K562 (cell line): ENCODE data around the gene CCDC171. TPM values are rescaled to one million over a fixed set of nuclear protein-coding genes. Genes with fewer than 3 reads are reported as not detected.

ENCODE experiments used
- ATAC-seq: fragments of 200-7000 bp; cut with Tn5 transposase; 3 replicates; pipeline ENCODE4 v1.9.1; 2020; ENCODE audit warnings: moderate library complexity
- BruUV-seq: library from RNA; stranded (reverse); fragments of 400-500 nt; replicated peaks from 2 replicates; lab custom pipeline; 2021; lab: Mats Ljungman, UMichigan
- CTCF ChIA-PET: fragments of 300-600 bp; formaldehyde crosslinking; extraction: SDS; loops from one replicate; lab custom pipeline; 2021; ENCODE audit warnings: low intra/inter-chr PET ratio; lab: Yijun Ruan, JAX
- POLR2A ChIA-PET: fragments of 300-600, 350-650 bp; sonication (Branson Sonifier 250); formaldehyde crosslinking; extraction: SDS; loops from one replicate; lab custom pipeline; 2021; ENCODE audit warnings: antibody characterized with exemption, inconsistent platforms; lab: Yijun Ruan, JAX
- DNase-seq, 4 experiments: peaks; one replicate each; pipeline versions ENCODE4 v3.0.0 to v3.0.0-alpha.2; 2011 to 2018; ENCODE audit warnings: low spot score in 3 of 4, mixed read lengths in 3 of 4; ENCODE audit errors: extremely low read depth in 1 of 4
- FAIRE-seq: peaks from 2 replicates; lab custom pipeline; 2011; peaks lifted over from hg19 to GRCh38; lab: Jason Lieb, UNC
- H2AFZ ChIP-seq: 2 replicates; pipeline ENCODE4 v1.6.0; 2011; ENCODE audit warnings: low read depth, low read length, control low read depth, inconsistent platforms
- H3K27ac ChIP-seq: fragments of 200-600 bp; 3 replicates; pipeline ENCODE4 v1.8.0; 2011; ENCODE audit warnings: low read depth, mild to moderate bottlenecking, control low read depth, inconsistent platforms, low read length, moderate library complexity, mixed read lengths; ENCODE audit errors: extremely low read depth
- H3K27me3 ChIP-seq, 2 experiments: fragments of 300-600 bp in 1 of 2; 2 replicates in 1 of 2; 3 replicates in 1 of 2; pipeline versions ENCODE4 v1.6.0 to v1.8.0; 2011; ENCODE audit warnings: inconsistent platforms in 2 of 2, low read length in 2 of 2, mild to moderate bottlenecking in 1 of 2, mixed read lengths in 1 of 2, moderate library complexity in 1 of 2; ENCODE audit not compliant: control insufficient read depth in 2 of 2, insufficient read depth in 2 of 2
- H3K36me3 ChIP-seq: fragments of 300-600 bp; 3 replicates; pipeline ENCODE4 v1.8.0; 2011; ENCODE audit warnings: mild to moderate bottlenecking, low read length, inconsistent platforms; ENCODE audit not compliant: control insufficient read depth, insufficient read depth
- H3K4me1 ChIP-seq, 2 experiments: fragments of 200-600 bp in 1 of 2; replicated peaks in 1 of 2; 2 replicates in 1 of 2; 3 replicates in 1 of 2; pipeline versions ENCODE4 v1.5.1 to v1.8.0; 2011; ENCODE audit warnings: inconsistent platforms in 2 of 2, low read length in 2 of 2, mild to moderate bottlenecking in 1 of 2, mixed read lengths in 1 of 2, moderate library complexity in 1 of 2; ENCODE audit not compliant: control insufficient read depth in 2 of 2, insufficient read depth in 2 of 2
- H3K4me2 ChIP-seq: 2 replicates; pipeline ENCODE4 v1.6.1; 2011; ENCODE audit warnings: low read length, control low read depth, inconsistent platforms, mixed read lengths; ENCODE audit not compliant: insufficient read depth
- H3K4me3 ChIP-seq: fragments of 200-600 bp; sonication (generic), shearing (Covaris generic); 2 replicates; pipeline ENCODE4 v1.5.1; 2016; ENCODE audit warnings: control low read depth, inconsistent platforms
- H3K79me2 ChIP-seq: fragments of 200-600 bp; 3 replicates; pipeline ENCODE4 v1.8.0; 2011; ENCODE audit warnings: low read length, inconsistent platforms; ENCODE audit not compliant: control insufficient read depth, insufficient read depth
- H3K9ac ChIP-seq, 2 experiments: 2 replicates each; pipeline versions ENCODE4 v1.6.0 to v1.6.1; 2011; ENCODE audit warnings: low read depth in 2 of 2, low read length in 2 of 2, control low read depth in 1 of 2, inconsistent platforms in 1 of 2, mild to moderate bottlenecking in 1 of 2, mixed read lengths in 1 of 2; ENCODE audit not compliant: insufficient read depth in 1 of 2
- H3K9me1 ChIP-seq: one replicate; pipeline ENCODE4 v1.6.0; 2011; ENCODE audit warnings: inconsistent platforms, mild to moderate bottlenecking, low read length, moderate library complexity; ENCODE audit not compliant: control insufficient read depth, insufficient read depth
- H3K9me3 ChIP-seq: replicated peaks from 2 replicates; pipeline ENCODE4 v1.5.1; 2011; ENCODE audit warnings: low read depth, low read length, inconsistent platforms; ENCODE audit not compliant: control insufficient read depth, insufficient read depth
- H4K20me1 ChIP-seq: replicated peaks from 2 replicates; pipeline ENCODE4 v1.6.1; 2011; ENCODE audit warnings: low read length, inconsistent platforms, mixed read lengths; ENCODE audit not compliant: control insufficient read depth, insufficient read depth
- ADNP ChIP-seq: fragments of 200-800 bp; sonication (Bioruptor generic); IDR thresholded peaks from 2 replicates; pipeline ENCODE4 v1.6.1; 2016; ENCODE audit warnings: missing genetic modification characterization, missing compliant biosample characterization
- ARNT ChIP-seq, 2 experiments: fragments of 450-650 bp; IDR thresholded peaks; 2 replicates each; pipeline ENCODE4 v1.6.1; 2016; ENCODE audit warnings: mild to moderate bottlenecking in 1 of 2
- CEBPB ChIP-seq: fragments of 450-650 bp; IDR thresholded peaks from 2 replicates; pipeline ENCODE4 v1.6.1; 2016; ENCODE audit warnings: missing genetic modification characterization, missing compliant biosample characterization
- CREBBP ChIP-seq: IDR thresholded peaks from one replicate; pipeline ENCODE4 v1.6.1; 2012; ENCODE audit warnings: low read depth, mild to moderate bottlenecking, control low read depth, inconsistent platforms, low read length
- DLX4 ChIP-seq: fragments of 250-450 bp; sonication (Bioruptor Pico); IDR thresholded peaks from 2 replicates; pipeline ENCODE4 v1.6.1; 2021; ENCODE audit warnings: mild to moderate bottlenecking
- FOXA3 ChIP-seq, 2 experiments: fragments of 450-650 bp in 1 of 2; sonication (generic) in 1 of 2; formaldehyde crosslinking; IDR thresholded peaks in 1 of 2; conservative IDR thresholded peaks in 1 of 2; 2 replicates each; pipeline versions ENCODE4 v1.4.0 to v1.8.0; 2020 to 2022; ENCODE audit warnings: mild to moderate bottlenecking in 2 of 2, missing genetic modification reagents in 1 of 2
- FOXK1 ChIP-seq: sonication (generic); formaldehyde crosslinking; IDR thresholded peaks from 2 replicates; pipeline ENCODE4 v1.8.0; 2022; ENCODE audit warnings: missing genetic modification reagents, mild to moderate bottlenecking, borderline replicate concordance
- KLF13 ChIP-seq: fragments of 450-650 bp; IDR thresholded peaks from 2 replicates; pipeline ENCODE4 v1.6.1; 2016; ENCODE audit warnings: missing genetic modification characterization, low read depth, mild to moderate bottlenecking, missing compliant biosample characterization, moderate library complexity, borderline replicate concordance
- LEF1 ChIP-seq: fragments of 450-650 bp; IDR thresholded peaks from 2 replicates; pipeline ENCODE4 v1.6.1; 2016; ENCODE audit warnings: mild to moderate bottlenecking
- MAZ ChIP-seq, 2 experiments: fragments of 450-650 bp in 1 of 2; sonication (generic) in 1 of 2; formaldehyde crosslinking; IDR thresholded peaks in 1 of 2; conservative IDR thresholded peaks in 1 of 2; 2 replicates each; pipeline versions ENCODE4 v1.4.0 to v1.5.0; 2020; ENCODE audit warnings: mild to moderate bottlenecking in 1 of 2, missing genetic modification reagents in 1 of 2
- MCM2 ChIP-seq: fragments of 450-650 bp; IDR thresholded peaks from 2 replicates; pipeline ENCODE4 v1.6.1; 2017; ENCODE audit warnings: low read depth, mild to moderate bottlenecking
- MLX ChIP-seq, 2 experiments: fragments of 450-650 bp in 1 of 2; sonication (generic) in 1 of 2; formaldehyde crosslinking; conservative IDR thresholded peaks; 2 replicates each; pipeline versions ENCODE4 v1.4.0 to v1.8.1; 2020 to 2022; ENCODE audit warnings: mild to moderate bottlenecking in 1 of 2, missing genetic modification reagents in 1 of 2
- RAD21 ChIP-seq, 2 experiments: fragments of 250-450 bp in 1 of 2; fragments of 450-650 bp in 1 of 2; sonication (Bioruptor Pico) in 1 of 2; formaldehyde crosslinking in 1 of 2; IDR thresholded peaks in 1 of 2; conservative IDR thresholded peaks in 1 of 2; 2 replicates each; pipeline versions ENCODE4 v1.4.0 to v1.8.0; 2020 to 2022; ENCODE audit warnings: mild to moderate bottlenecking in 2 of 2, moderate library complexity in 1 of 2
- SNRNP70 ChIP-seq: fragments of 200-400 bp; formaldehyde crosslinking; optimal IDR thresholded peaks from 2 replicates; pipeline ENCODE3; 2017; ENCODE audit warnings: low read depth, low read length
- SRSF7 ChIP-seq: fragments of 200-400 bp; formaldehyde crosslinking; optimal IDR thresholded peaks from 2 replicates; pipeline ENCODE3; 2017; ENCODE audit warnings: mild to moderate bottlenecking, low read depth, low read length
- TGIF2 ChIP-seq: sonication (generic); formaldehyde crosslinking; IDR thresholded peaks from 2 replicates; pipeline ENCODE4 v1.8.1; 2022; ENCODE audit warnings: mild to moderate bottlenecking, missing genetic modification reagents, moderate library complexity
- USF1 ChIP-seq: sonication (generic); formaldehyde crosslinking; IDR thresholded peaks from 2 replicates; pipeline ENCODE4 v1.9.0; 2022; ENCODE audit warnings: mild to moderate bottlenecking, missing genetic modification reagents
- ZBTB26 ChIP-seq: fragments of 450-650 bp; formaldehyde crosslinking; IDR thresholded peaks from 2 replicates; pipeline ENCODE4 v1.4.0; 2022; ENCODE audit warnings: missing genetic modification characterization
- ZNF146 ChIP-seq: IDR thresholded peaks from one replicate; pipeline ENCODE4 v1.6.1; 2018; ENCODE audit warnings: missing compliant biosample characterization; ENCODE audit not compliant: unreplicated experiment
- ZNF717 ChIP-seq: fragments of 250-450 bp; sonication (Bioruptor Pico); IDR thresholded peaks from 2 replicates; pipeline ENCODE4 v1.5.0; 2021
- WGBS: fragments of 100-300 bp; shearing (Covaris generic); methylation state at CpG from one replicate; pipeline ENCODE4 v1.1.6; 2016; ENCODE audit warnings: low coverage, mixed read lengths; ENCODE audit not compliant: insufficient coverage; ENCODE audit errors: missing lambda C conversion rate; 5-methylcytosine and 5-hydroxymethylcytosine counted together
- in situ Hi-C: fragments of 300-500 bp; cut with MboI; formaldehyde crosslinking; loops from 4 replicates; pipeline ENCODE4 v1.15.0; 2018; ENCODE audit warnings: inconsistent platforms, mixed read lengths
- intact Hi-C: fragments of 100-400 bp; cut with micrococcal nuclease; formaldehyde crosslinking; loops from 2 replicates; pipeline ENCODE4 v1.14.2; 2022
- polyA plus RNA-seq, 8 experiments: library from polyadenylated mRNA; depleted of rRNA in 4 of 8; stranded (reverse) in 5 of 8; unstranded in 3 of 8; fragments of >200 nt; fragmentation: Nextera tagmentation in 2 of 8; fragmentation: Illumina TruSeq in 1 of 8; extraction: Ambion mirVana in 2 of 8; extraction: Trizol in 1 of 8; gene quantifications; 2 replicates each; pipeline versions ENCODE4 v1.2.1 to v1.2.3, GENCODE V29; 2011 to 2014; ENCODE audit warnings: inconsistent platforms in 1 of 8, missing spikeins in 1 of 8
- total RNA-seq, 7 experiments: library from RNA; depleted of rRNA in 6 of 7; stranded (reverse); fragments of >200 nt in 6 of 7; fragmentation: Illumina TruSeq in 2 of 7; extraction: Trizol in 2 of 7; gene quantifications; 2 replicates each; pipeline versions ENCODE4 v1.2.1 to v1.2.3, GENCODE V29; 2011 to 2021; ENCODE audit warnings: low replicate concordance in 1 of 7

Gene CCDC171
- total and polyA plus RNA-seq, 9 of the 15 experiments (the other 6 are each of a cell fraction or from before 2014, with no cell fraction given), result 0.08 to 3.8 (median 0.27) TPM

- Histone ChIP-seq H3K4me3 (no peak overlapping the region), H3K9me3 (no peaks in the 10 kb centered on the region)
- TF ChIP-seq MCM2, result no peak
- TF ChIP-seq SNRNP70, result no peak
- TF ChIP-seq KLF13, result no peak
- no peak for TF ChIP-seq LEF1
- no peak for TF ChIP-seq ZNF717 (CRISPR knock-in tag)
- no peak for TF ChIP-seq ARNT (IDR thresholded peaks at IDR 0.05)
- TF ChIP-seq USF1, result no peak
- TF ChIP-seq ADNP (tag), result no peak
- no peak for TF ChIP-seq FOXA3 (CRISPR knock-in tag; conservative IDR thresholded peaks at IDR 0.05 in 1 of 2, IDR thresholded peaks at IDR 0.05 in 1 of 2)
- TF ChIP-seq CREBBP, result no peak
- no peak for TF ChIP-seq SRSF7
- TF ChIP-seq ZNF146 (CRISPR knock-in tag), result no peak
- TF ChIP-seq TGIF2, result no peak
- TF ChIP-seq DLX4, result no peak
- no peak for TF ChIP-seq RAD21 (CRISPR knock-in tag; conservative IDR thresholded peaks at IDR 0.05 in 1 of 2, IDR thresholded peaks at IDR 0.05 in 1 of 2)
- no peak for TF ChIP-seq MLX (CRISPR knock-in tag; conservative IDR thresholded peaks at IDR 0.05)
- TF ChIP-seq MAZ (CRISPR knock-in tag; conservative IDR thresholded peaks at IDR 0.05 in 1 of 2, IDR thresholded peaks at IDR 0.05 in 1 of 2), result no peak
- TF ChIP-seq ZBTB26, result no peak
- no peak for TF ChIP-seq CEBPB (tag)
- no peak for TF ChIP-seq FOXK1 (CRISPR knock-in tag)
- TF ChIP-seq, all 486 proteins: peak for 0
- H3K4me1 ChIP-seq, result no peaks in the 10 kb centered on the region
- intact Hi-C loops, result no loop called here
- no peak overlapping the region for H3K27ac ChIP-seq
- ChIA-PET POLR2A (no interaction called here), CTCF (no interaction called here)
- no peak overlapping the region for H3K4me2 ChIP-seq
- no TSS peak for BruUV-seq
- in situ Hi-C loops, result no loop called here
- no peaks in the 10 kb centered on the region for H3K27me3 ChIP-seq
- no peak for ATAC-seq
- DNase-seq, result no peak
- H3K9me1 ChIP-seq, result no peaks in the 10 kb centered on the region
- H3K9ac ChIP-seq, result no peak overlapping the region
- no peak overlapping the region for H2AFZ ChIP-seq
- no peaks in the 10 kb centered on the region for H4K20me1 ChIP-seq
- H3K79me2 ChIP-seq, result no peaks in the 10 kb centered on the region
- no peak for FAIRE-seq
- H3K36me3 ChIP-seq, result no peaks in the 10 kb centered on the region
- 0% methylated on average over 1 of the region's 1 CpG for WGBS
Measured at GRCh38 chr9:15743512-15743911, 190.7 kb downstream of the CCDC171 start.
